Measurements from ENCODE around the gene RASD2.

RASD2 gene

DNA sequence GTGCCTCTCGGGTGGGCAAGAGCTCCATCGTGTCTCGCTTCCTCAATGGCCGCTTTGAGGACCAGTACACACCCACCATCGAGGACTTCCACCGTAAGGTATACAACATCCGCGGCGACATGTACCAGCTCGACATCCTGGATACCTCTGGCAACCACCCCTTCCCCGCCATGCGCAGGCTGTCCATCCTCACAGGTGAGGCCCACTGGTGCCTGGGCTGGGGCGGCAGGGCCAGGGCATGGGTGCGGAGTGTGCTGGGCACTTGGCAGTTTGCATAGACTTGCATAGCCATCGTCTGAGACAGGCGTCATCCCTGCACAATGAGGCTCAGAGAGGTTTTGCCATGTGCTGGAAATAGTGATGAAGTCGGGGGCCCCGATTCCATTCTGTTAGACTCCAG is 6.3 kb downstream of the RASD2 start:
- TF ChIP-seq, protein P1, sequence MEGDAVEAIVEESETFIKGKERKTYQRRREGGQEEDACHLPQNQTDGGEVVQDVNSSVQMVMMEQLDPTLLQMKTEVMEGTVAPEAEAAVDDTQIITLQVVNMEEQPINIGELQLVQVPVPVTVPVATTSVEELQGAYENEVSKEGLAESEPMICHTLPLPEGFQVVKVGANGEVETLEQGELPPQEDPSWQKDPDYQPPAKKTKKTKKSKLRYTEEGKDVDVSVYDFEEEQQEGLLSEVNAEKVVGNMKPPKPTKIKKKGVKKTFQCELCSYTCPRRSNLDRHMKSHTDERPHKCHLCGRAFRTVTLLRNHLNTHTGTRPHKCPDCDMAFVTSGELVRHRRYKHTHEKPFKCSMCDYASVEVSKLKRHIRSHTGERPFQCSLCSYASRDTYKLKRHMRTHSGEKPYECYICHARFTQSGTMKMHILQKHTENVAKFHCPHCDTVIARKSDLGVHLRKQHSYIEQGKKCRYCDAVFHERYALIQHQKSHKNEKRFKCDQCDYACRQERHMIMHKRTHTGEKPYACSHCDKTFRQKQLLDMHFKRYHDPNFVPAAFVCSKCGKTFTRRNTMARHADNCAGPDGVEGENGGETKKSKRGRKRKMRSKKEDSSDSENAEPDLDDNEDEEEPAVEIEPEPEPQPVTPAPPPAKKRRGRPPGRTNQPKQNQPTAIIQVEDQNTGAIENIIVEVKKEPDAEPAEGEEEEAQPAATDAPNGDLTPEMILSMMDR (IDR thresholded peaks at IDR 0.05; ENCODE audit: extremely low read depth, insufficient read depth, missing control alignments) = no peak
- in situ Hi-C loops (cut with MboI; ENCODE audit: low pct_unique_long_range_greater_than_20kb, low sequenced_read_pairs, unreplicated experiment) = no loop called here
- DNase-seq (ENCODE audit: low spot score) = no peak

DNA sequence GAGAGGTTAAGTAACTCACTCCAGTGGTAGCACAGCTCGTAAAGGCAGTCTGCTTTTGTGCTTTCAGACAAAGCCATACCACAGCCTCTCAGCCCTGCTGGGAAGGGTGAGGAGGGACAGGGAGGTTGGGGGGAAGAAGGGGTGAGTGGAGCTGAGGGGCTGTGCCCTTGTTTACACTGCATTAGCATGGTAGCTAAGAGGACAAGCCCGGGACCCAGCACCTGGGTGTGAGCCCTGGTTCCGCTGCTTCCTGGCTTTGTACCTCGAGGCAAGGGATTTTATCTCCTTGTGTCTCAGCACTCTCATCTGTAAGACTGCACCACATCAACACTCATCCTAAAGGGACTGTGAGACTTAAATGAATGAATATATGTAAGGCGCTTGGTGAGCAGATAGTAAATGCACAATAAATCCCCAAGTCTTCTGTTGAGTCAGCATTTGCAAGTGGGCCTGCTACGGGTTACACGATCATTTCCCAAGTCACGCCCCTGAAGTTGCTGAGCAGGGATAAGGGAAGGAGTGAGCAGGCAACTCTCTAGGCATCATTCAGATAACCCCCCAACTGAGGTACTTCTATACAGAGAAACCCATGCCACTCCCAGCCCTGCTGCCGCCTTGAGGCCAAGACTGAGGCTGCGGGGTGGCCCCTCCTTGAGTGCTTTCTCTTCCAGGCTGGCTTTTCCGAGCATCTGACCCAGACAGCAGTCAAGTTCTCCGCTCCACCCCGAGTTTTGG is 7.5 kb downstream of the RASD2 start:
- in situ Hi-C loops (cut with MboI; ENCODE audit: low pct_unique_long_range_greater_than_20kb, low sequenced_read_pairs, unreplicated experiment) = no loop called here
- TF ChIP-seq, protein P1 (IDR thresholded peaks at IDR 0.05; ENCODE audit: extremely low read depth, insufficient read depth, missing control alignments) = peak; percentile 38
- DNase-seq (ENCODE audit: low spot score) = no peak

DNA sequence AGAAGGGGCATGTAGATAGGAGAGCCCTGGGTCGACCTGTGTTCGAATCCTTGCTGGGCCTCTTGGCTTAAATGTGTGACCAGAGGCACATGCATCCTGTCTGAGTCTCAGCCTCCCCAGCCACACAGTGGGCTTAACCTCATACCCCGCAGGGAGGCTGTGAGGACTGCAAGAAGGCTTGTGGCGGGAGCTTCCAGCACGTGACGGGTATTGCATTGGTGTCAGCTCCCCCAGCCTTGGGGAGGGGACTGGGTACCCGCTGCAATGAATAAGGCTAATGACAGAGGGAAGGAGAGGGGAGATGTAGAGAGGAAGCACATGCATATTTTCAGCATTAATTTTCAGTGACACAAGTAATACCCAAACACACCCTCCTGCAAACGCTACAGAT is 8.1 kb downstream of the RASD2 start:
- TF ChIP-seq, protein P1 (IDR thresholded peaks at IDR 0.05; ENCODE audit: extremely low read depth, insufficient read depth, missing control alignments) = no peak
- in situ Hi-C loops (cut with MboI; ENCODE audit: low pct_unique_long_range_greater_than_20kb, low sequenced_read_pairs, unreplicated experiment) = no loop called here
- DNase-seq (ENCODE audit: low spot score) = no peak

DNA sequence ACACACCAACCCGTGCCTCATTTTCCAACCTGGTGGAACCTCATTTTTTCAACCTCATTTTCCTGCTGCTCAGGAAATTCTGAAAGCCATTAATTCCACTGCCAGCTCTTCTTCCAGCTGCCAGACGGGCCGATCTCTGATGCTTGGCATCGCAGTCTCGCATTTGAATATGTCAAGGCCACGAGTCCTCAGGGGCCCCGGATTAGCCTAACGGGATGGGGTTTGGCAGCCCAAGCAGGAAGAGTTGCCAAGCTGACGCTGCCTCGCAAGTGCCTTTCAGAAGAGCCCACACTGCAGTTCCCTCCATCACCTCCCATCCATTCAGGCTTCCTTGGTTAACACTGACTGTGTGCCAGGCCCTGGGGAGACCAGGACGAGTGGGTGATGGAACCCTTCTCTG is 8.7 kb downstream of the RASD2 start:
- DNase-seq (ENCODE audit: low spot score) = no peak

DNA sequence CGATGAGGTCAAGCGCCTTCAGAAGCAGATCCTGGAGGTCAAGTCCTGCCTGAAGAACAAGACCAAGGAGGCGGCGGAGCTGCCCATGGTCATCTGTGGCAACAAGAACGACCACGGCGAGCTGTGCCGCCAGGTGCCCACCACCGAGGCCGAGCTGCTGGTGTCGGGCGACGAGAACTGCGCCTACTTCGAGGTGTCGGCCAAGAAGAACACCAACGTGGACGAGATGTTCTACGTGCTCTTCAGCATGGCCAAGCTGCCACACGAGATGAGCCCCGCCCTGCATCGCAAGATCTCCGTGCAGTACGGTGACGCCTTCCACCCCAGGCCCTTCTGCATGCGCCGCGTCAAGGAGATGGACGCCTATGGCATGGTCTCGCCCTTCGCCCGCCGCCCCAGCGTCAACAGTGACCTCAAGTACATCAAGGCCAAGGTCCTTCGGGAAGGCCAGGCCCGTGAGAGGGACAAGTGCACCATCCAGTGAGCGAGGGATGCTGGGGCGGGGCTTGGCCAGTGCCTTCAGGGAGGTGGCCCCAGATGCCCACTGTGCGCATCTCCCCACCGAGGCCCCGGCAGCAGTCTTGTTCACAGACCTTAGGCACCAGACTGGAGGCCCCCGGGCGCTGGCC is 11.0 kb downstream of the RASD2 start:
- TF ChIP-seq, protein P1 (IDR thresholded peaks at IDR 0.05; ENCODE audit: extremely low read depth, insufficient read depth, missing control alignments) = no peak
- in situ Hi-C loops (cut with MboI; ENCODE audit: low pct_unique_long_range_greater_than_20kb, low sequenced_read_pairs, unreplicated experiment) = no loop called here
- no peak for DNase-seq (ENCODE audit: low spot score)

More for the DNA sequence above, 8.7 kb downstream of the RASD2 start:
- TF ChIP-seq, protein P1 (IDR thresholded peaks at IDR 0.05; ENCODE audit: extremely low read depth, insufficient read depth, missing control alignments) = no peak
- in situ Hi-C loops (cut with MboI; ENCODE audit: low pct_unique_long_range_greater_than_20kb, low sequenced_read_pairs, unreplicated experiment) = no loop called here

DNA sequence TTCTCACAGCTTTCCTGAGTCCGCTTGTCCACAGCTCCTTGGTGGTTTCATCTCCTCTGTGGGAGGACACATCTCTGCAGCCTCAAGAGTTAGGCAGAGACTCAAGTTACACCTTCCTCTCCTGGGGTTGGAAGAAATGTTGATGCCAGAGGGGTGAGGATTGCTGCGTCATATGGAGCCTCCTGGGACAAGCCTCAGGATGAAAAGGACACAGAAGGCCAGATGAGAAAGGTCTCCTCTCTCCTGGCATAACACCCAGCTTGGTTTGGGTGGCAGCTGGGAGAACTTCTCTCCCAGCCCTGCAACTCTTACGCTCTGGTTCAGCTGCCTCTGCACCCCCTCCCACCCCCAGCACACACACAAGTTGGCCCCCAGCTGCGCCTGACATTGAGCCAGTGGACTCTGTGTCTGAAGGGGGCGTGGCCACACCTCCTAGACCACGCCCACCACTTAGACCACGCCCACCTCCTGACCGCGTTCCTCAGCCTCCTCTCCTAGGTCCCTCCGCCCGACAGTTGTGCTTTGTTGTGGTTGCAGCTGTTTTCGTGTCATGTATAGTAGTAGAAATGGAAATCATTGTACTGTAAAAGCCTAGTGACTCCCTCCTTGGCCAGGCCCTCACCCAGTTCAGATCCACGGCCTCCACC is 11.7 kb downstream of the RASD2 start:
- TF ChIP-seq, protein P1 (IDR thresholded peaks at IDR 0.05; ENCODE audit: extremely low read depth, insufficient read depth, missing control alignments) = no peak
- peak; percentile 87 for DNase-seq (ENCODE audit: low spot score)
- in situ Hi-C loops (cut with MboI; ENCODE audit: low pct_unique_long_range_greater_than_20kb, low sequenced_read_pairs, unreplicated experiment) = no loop called here

Data from GM13977 (cell line).